Retinal pigment epithelial cell (primary cell): ENCODE measurements around the gene NRN1L.

Experiments used
- DNase-seq: peaks from one replicate; pipeline ENCODE4 v3.0.0-alpha.2; 2010; ENCODE audit warnings: low read depth
- H3K4me3 ChIP-seq: 2 replicates; pipeline ENCODE4 v1.5.1; 2011; ENCODE audit warnings: mild to moderate bottlenecking, low read length, control low read depth, moderate library complexity
- TF ChIP-seq, protein P1 (sequence below): conservative IDR thresholded peaks from 2 replicates; pipeline ENCODE4 v1.5.1; 2011; ENCODE audit warnings: low read depth, low read length, control low read depth, inconsistent platforms

NRN1L gene

GRCh38 chr16:67883146-67883871 is 1.4 kb upstream of the NRN1L start:
- H3K4me3 ChIP-seq = no peak overlapping the region
- TF ChIP-seq, protein P1, sequence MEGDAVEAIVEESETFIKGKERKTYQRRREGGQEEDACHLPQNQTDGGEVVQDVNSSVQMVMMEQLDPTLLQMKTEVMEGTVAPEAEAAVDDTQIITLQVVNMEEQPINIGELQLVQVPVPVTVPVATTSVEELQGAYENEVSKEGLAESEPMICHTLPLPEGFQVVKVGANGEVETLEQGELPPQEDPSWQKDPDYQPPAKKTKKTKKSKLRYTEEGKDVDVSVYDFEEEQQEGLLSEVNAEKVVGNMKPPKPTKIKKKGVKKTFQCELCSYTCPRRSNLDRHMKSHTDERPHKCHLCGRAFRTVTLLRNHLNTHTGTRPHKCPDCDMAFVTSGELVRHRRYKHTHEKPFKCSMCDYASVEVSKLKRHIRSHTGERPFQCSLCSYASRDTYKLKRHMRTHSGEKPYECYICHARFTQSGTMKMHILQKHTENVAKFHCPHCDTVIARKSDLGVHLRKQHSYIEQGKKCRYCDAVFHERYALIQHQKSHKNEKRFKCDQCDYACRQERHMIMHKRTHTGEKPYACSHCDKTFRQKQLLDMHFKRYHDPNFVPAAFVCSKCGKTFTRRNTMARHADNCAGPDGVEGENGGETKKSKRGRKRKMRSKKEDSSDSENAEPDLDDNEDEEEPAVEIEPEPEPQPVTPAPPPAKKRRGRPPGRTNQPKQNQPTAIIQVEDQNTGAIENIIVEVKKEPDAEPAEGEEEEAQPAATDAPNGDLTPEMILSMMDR = no peak
- DNase-seq = no peak

DNA sequence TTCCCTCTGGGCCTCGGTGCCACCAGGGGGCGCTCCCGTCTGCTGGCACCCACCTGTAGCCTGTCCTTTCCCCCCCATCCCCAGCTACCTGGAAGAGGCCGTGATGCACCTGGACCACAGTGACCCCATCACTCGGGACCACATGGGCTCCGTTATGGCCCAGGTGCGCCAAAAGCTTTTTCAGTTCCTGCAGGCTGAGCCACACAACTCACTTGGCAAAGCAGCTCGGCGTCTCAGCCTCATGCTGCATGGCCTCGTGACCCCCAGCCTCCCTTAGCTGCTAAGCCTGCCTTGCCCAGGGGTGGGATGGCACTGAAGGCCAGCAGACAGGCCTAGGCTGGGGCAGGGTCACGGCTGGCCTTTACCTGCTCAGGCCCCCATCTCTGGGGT is 818 bp upstream of the NRN1L start:
- TF ChIP-seq, protein P1 = peak; percentile 94
- no peak overlapping the region for H3K4me3 ChIP-seq
- DNase-seq = no peak

DNA sequence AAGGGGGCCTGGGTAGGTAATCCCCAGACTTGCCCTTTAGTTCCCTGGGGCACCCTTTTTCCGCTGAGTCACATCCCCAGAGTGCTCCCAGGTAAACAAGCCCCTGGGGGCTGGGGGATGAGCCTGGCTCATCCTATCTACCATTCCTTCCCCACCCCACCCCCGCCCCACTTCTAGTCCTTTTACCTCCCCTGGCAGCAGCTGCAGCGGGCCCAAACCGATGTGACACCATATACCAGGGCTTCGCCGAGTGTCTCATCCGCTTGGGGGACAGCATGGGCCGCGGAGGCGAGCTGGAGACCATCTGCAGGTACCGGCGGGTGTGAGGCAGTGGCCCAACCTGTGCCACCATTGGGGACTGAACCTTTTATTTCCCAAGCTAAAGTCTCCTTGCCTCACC is 860 bp downstream of the NRN1L start:
- TF ChIP-seq, protein P1 = no peak
- H3K4me3 ChIP-seq = no peak overlapping the region
- DNase-seq = no peak

DNA sequence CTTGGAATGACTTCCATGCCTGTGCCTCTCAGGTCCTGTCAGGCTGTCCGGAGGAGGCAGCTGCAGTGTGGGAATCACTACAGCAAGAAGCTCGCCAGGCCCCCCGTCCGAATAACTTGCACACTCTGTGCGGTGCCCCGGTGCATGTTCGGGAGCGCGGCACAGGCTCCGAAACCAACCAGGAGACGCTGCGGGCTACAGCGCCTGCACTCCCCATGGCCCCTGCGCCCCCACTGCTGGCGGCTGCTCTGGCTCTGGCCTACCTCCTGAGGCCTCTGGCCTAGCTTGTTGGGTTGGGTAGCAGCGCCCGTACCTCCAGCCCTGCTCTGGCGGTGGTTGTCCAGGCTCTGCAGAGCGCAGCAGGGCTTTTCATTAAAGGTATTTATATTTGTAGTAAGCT is 1.3 kb downstream of the NRN1L start:
- TF ChIP-seq, protein P1 = no peak
- no peak for DNase-seq
- no peak overlapping the region for H3K4me3 ChIP-seq

- no peak overlapping the region for H3K4me3 ChIP-seq
- DNase-seq = no peak
- TF ChIP-seq, protein P1 = no peak
Measured at GRCh38 chr16:67886387-67886786, 1.7 kb downstream of the NRN1L start.

DNA sequence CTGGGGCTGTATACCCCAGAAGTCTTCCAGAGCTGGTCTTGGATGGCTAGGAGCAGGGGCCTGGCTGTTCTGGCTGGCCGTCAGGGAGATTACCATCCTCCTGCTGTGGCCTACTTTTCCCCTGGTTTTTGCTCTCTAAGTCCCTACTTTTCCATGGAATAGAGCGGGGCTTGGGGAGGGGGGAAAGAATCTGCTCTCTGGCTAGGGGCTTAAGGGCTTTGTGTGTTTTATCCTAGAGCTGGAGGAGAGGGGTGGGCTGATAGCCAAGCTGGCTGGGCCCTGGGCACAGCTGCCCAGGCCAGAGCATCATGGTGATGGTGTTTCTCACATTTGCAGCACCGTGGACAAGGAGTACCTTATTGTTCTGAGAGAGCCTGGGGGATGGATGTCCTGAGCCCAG is 3.6 kb downstream of the NRN1L start:
- no peak overlapping the region for H3K4me3 ChIP-seq
- TF ChIP-seq, protein P1 = no peak
- DNase-seq = no peak

GRCh38 chr16:67892375-67892774 is 7.7 kb downstream of the NRN1L start:
- H3K4me3 ChIP-seq = peak overlapping the region; percentile 50
- TF ChIP-seq, protein P1 = no peak
- no peak for DNase-seq
